HCT116 (cell line): ENCODE data around the gene LDB2.

Experiments
- CTCF ChIP-seq, 3 experiments: fragments of 200-600 bp in 1 of 3; sonication (generic) in 1 of 3; IDR thresholded peaks in 2 of 3; conservative IDR thresholded peaks in 1 of 3; 2 replicates each; pipeline ENCODE4 v1.5.1; 2012 to 2017; ENCODE audit warnings: low read depth in 2 of 3, low read length in 2 of 3, antibody characterized with exemption in 1 of 3, borderline replicate concordance in 1 of 3, control low read depth in 1 of 3, mild to moderate bottlenecking in 1 of 3, mixed read lengths in 1 of 3, mixed run types in 1 of 3, moderate library complexity in 1 of 3; ENCODE audit not compliant: insufficient read depth in 1 of 3
- EZH2 ChIP-seq: fragments of 200-600 bp; sonication (generic); IDR thresholded peaks from 2 replicates; pipeline ENCODE4 v1.6.1; 2017; ENCODE audit warnings: antibody characterized with exemption, mixed run types
- EZH2phosphoT487 ChIP-seq: fragments of 200-600 bp; IDR thresholded peaks from 2 replicates; pipeline ENCODE4 v1.6.1; 2018; ENCODE audit warnings: antibody characterized with exemption, borderline replicate concordance
- FOSL1 ChIP-seq: IDR thresholded peaks from 2 replicates; pipeline ENCODE4 v1.6.1; 2012; ENCODE audit warnings: low read depth
- JUND ChIP-seq: IDR thresholded peaks from 2 replicates; pipeline ENCODE4 v1.6.1; 2012
- POLR2AphosphoS5 ChIP-seq: IDR thresholded peaks from 2 replicates; pipeline ENCODE4 v1.6.1; 2011; ENCODE audit warnings: mild to moderate bottlenecking, low read depth, low read length, moderate library complexity
- SIN3A ChIP-seq: IDR thresholded peaks from 2 replicates; pipeline ENCODE4 v1.6.1; 2012; ENCODE audit warnings: low read depth

- TF ChIP-seq CTCF (IDR thresholded peaks at IDR 0.05 in 2 of 3, conservative IDR thresholded peaks at IDR 0.05 in 1 of 3; ENCODE audit: borderline replicate concordance in 1 of 3, insufficient read depth in 1 of 3, low read depth in 2 of 3, low read length in 2 of 3) = no peak
- TF ChIP-seq JUND = no peak
- no peak for TF ChIP-seq SIN3A
- TF ChIP-seq POLR2AphosphoS5 = no peak
- no peak for TF ChIP-seq EZH2
- no peak for TF ChIP-seq FOSL1
- no peak for TF ChIP-seq EZH2phosphoT487
Observed at GRCh38 chr4:16728111-16728510, 170.3 kb downstream of the LDB2 start.
